Upper lobe of left lung (tissue), 6 donors: Measurements from ENCODE around the gene IFI27. TPM values are rescaled to one million over a fixed set of nuclear protein-coding genes. Genes with fewer than 3 reads are reported as not detected.

Experiments used
- ATAC-seq, 2 donors: fragments of 200-7000 bp; cut with Tn5 transposase; one replicate each; pipeline ENCODE4 v1.9.1; 2022; ENCODE audit warnings: mild to moderate bottlenecking in 2 of 2, moderate library complexity in 2 of 2; ENCODE audit not compliant: low FRiP score in 2 of 2
- DNase-seq, 2 donors: peaks; one replicate each; pipeline ENCODE4 v3.0.0-alpha.2; 2019 to 2020
- H3K27ac ChIP-seq, 4 donors: fragments of 200-600 bp; sonication (generic); one replicate each; pipeline ENCODE4 v1.5.1; 2016 to 2019
- H3K27me3 ChIP-seq, 4 donors: fragments of 200-600 bp; sonication (generic); one replicate each; pipeline ENCODE4 v1.5.1; 2017 to 2019
- H3K36me3 ChIP-seq, 4 donors: fragments of 200-600 bp; sonication (generic); one replicate each; pipeline ENCODE4 v1.5.1; 2016 to 2019
- H3K4me1 ChIP-seq, 4 donors: fragments of 200-600 bp; sonication (generic); one replicate each; pipeline ENCODE4 v1.5.1; 2018 to 2019
- H3K4me3 ChIP-seq, 4 donors: fragments of 200-600 bp; sonication (generic); one replicate each; pipeline ENCODE4 v1.5.1; 2017 to 2019; ENCODE audit warnings: mild to moderate bottlenecking in 2 of 4, moderate library complexity in 1 of 4
- H3K9me3 ChIP-seq, 4 donors: fragments of 200-600 bp; sonication (generic); one replicate each; pipeline ENCODE4 v1.5.1; 2018 to 2019
- EP300 ChIP-seq, 4 donors: sonication (generic); formaldehyde crosslinking; IDR thresholded peaks; one replicate each; pipeline ENCODE4 v1.5.1; 2017; ENCODE audit warnings: antibody characterized with exemption in 4 of 4, control low read depth in 2 of 4
- POLR2A ChIP-seq, 4 donors: fragments of 450-650 bp; IDR thresholded peaks; one replicate each; pipeline ENCODE4 v1.5.1; 2016 to 2017; ENCODE audit warnings: antibody characterized with exemption in 4 of 4, mild to moderate bottlenecking in 2 of 4
- POLR2AphosphoS5 ChIP-seq, 2 donors: sonication (generic); formaldehyde crosslinking; IDR thresholded peaks; one replicate each; pipeline ENCODE4 v1.5.1; 2017; ENCODE audit warnings: antibody characterized with exemption in 2 of 2
- WGBS, 2 donors: methylation state at CpG; one replicate each; pipeline ENCODE4 v1.1.5; 2017 to 2018; 5-methylcytosine and 5-hydroxymethylcytosine counted together
- total RNA-seq, 6 donors: library from RNA; depleted of rRNA in 4 of 6; stranded (reverse); fragments of >200 nt in 4 of 6; gene quantifications; one replicate each; pipeline versions ENCODE4 v1.1.0 to v1.2.1, GENCODE V29; 2016 to 2021
- TF ChIP-seq, protein P1 (sequence below), 6 experiments: fragments of 450-650 bp in 4 of 6; fragments of 200-600 bp in 2 of 6; sonication (generic) in 2 of 6; IDR thresholded peaks; one replicate each; pipeline ENCODE4 v1.5.1; 2016 to 2019; ENCODE audit warnings: antibody characterized with exemption in 6 of 6
- donor health status: DM: no; HTN: no; CAD: no; lungs with moderate emphysema.
- donor health status: DM: no; HTN: yes; CAD: no; lungs with severe emphysema.

IFI27 gene
- total RNA-seq, 6 donors from 2014 or later = 210 to 729 (median 328) TPM

DNA sequence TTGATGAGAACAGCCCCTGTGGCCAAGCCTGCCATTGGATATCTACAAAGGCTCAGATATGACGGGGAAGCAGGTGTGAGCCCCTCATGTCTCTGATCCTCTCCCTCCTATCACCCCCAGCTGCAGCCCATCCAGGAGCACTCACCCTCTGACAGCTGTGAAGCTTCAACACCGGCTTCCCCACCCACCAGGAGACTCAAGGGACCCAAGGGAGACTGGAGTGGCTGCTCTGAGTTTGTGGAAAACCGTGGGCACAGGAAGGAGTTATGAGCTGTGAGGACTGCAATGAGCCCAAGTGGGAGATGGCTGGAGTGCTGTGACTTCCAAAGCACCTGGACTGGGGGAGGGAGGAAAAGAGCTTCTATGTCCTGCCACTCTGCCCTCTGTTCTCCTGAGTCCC lies 10.9 kb downstream of the IFI27 start:
- DNase-seq = peak in 1 of 2 donors; percentile 9
- TF ChIP-seq POLR2A (IDR thresholded peaks at IDR 0.05) (no peak), POLR2AphosphoS5 (IDR thresholded peaks at IDR 0.05) (peak in 1 of 2 donors; percentile 23), EP300 (IDR thresholded peaks at IDR 0.05) (no peak)
- TF ChIP-seq, protein P1, sequence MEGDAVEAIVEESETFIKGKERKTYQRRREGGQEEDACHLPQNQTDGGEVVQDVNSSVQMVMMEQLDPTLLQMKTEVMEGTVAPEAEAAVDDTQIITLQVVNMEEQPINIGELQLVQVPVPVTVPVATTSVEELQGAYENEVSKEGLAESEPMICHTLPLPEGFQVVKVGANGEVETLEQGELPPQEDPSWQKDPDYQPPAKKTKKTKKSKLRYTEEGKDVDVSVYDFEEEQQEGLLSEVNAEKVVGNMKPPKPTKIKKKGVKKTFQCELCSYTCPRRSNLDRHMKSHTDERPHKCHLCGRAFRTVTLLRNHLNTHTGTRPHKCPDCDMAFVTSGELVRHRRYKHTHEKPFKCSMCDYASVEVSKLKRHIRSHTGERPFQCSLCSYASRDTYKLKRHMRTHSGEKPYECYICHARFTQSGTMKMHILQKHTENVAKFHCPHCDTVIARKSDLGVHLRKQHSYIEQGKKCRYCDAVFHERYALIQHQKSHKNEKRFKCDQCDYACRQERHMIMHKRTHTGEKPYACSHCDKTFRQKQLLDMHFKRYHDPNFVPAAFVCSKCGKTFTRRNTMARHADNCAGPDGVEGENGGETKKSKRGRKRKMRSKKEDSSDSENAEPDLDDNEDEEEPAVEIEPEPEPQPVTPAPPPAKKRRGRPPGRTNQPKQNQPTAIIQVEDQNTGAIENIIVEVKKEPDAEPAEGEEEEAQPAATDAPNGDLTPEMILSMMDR (IDR thresholded peaks at IDR 0.05) = no peak
- Histone ChIP-seq H3K36me3 (peaks cover 0 to 5% (median 2%) of the 10 kb centered on the region in 4 donors), H3K4me1 (peaks cover 0 to 6% (median 0%) of the 10 kb centered on the region in 4 donors), H3K4me3 (no peak overlapping the region), H3K27ac (peak overlapping the region in 2 of 4 donors; percentile 42 to 44), H3K27me3 (no peaks in the 10 kb centered on the region), H3K9me3 (peaks cover 0 to 6% (median 4%) of the 10 kb centered on the region in 4 donors)
- ATAC-seq = no peak
- WGBS, 2 donors = 43 to 66% methylated on average over 3 of the region's 3 CpGs

DNA sequence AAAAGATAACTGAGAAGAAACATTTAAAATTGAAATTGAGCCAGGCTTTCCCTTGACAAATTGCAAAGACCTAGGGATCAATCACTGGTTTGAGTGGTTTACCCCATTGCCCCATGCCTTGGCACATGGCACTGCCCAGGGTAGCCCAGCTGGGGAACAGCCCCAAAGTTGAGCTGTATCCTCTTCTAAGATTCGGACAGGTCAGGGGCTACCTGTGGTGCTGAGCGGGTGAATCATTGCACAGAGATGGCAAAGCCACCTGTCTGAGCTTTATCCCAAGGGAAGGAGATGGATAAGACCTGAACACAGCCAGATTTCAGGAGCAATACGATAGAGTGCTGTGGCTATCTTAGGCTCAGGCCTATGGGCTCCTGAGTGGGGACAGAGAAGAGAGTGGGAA lies 11.9 kb downstream of the IFI27 start:
- TF ChIP-seq EP300 (IDR thresholded peaks at IDR 0.05) = no peak
- no peak for TF ChIP-seq POLR2A (IDR thresholded peaks at IDR 0.05)
- TF ChIP-seq POLR2AphosphoS5 (IDR thresholded peaks at IDR 0.05) = no peak
- no peak overlapping the region for H3K27ac ChIP-seq
- 73 to 95% methylated on average over 3 of the region's 3 CpGs for WGBS, 2 donors
- H3K27me3 ChIP-seq = no peaks in the 10 kb centered on the region
- peaks cover 0 to 6% (median 4%) of the 10 kb centered on the region in 4 donors for H3K9me3 ChIP-seq
- no peaks in the 10 kb centered on the region for H3K36me3 ChIP-seq
- DNase-seq = no peak
- peaks cover 0 to 6% (median 0%) of the 10 kb centered on the region in 4 donors for H3K4me1 ChIP-seq
- ATAC-seq = no peak
- H3K4me3 ChIP-seq = no peak overlapping the region

DNA sequence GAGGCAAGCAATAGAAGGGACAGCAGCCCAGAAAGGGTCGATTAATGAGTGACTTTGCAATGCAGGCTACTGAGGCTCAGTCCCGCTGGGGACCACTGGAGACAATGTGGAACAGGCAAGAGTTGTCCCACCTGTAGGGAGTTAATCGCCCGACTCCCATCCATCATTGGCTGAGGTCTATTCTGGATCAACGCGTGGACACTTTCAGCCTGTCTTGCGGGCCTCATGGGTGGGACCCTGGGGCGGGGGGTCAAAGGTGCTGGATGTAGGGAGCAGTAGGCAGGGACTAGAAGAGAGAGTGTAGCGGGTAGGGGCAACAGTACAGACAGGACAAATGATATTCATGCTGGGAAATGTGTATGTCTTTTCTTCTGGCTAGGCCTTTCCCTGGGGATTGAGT lies 12.8 kb downstream of the IFI27 start:
- 93 to 94% methylated on average over 9 of the region's 9 CpGs for WGBS, 2 donors
- H3K9me3 ChIP-seq = peaks cover 0 to 6% (median 4%) of the 10 kb centered on the region in 4 donors
- TF ChIP-seq POLR2A (IDR thresholded peaks at IDR 0.05) (no peak), EP300 (IDR thresholded peaks at IDR 0.05) (no peak), POLR2AphosphoS5 (IDR thresholded peaks at IDR 0.05) (no peak)
- TF ChIP-seq, protein P1 (IDR thresholded peaks at IDR 0.05) = no peak
- ATAC-seq = no peak
- no peak overlapping the region for H3K4me3 ChIP-seq
- no peaks in the 10 kb centered on the region for H3K27me3 ChIP-seq
- peaks cover 0 to 6% (median under 1%) of the 10 kb centered on the region in 4 donors for H3K4me1 ChIP-seq
- DNase-seq = peak in 1 of 2 donors; percentile 23
- H3K36me3 ChIP-seq = no peaks in the 10 kb centered on the region
- no peak overlapping the region for H3K27ac ChIP-seq

DNA sequence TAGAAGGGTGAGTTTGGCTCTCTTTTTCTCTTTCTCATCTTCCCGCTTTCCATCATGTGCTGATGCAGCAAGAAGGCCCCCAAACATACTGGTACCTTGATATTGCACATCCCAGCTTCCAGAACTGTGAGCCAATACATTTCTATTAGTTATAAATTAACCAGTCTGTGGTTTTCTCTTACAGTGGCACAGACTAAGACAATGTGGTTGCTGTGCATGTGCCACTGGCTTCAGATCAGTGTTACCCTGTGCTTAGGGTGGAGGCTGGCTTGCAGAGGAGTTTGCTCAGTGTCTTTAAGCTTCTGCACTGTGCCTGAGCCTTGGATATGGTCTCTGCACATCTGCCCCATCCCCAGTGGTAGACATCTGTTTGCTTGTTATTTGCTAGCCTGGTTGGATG lies 13.3 kb downstream of the IFI27 start:
- 79 to 100% methylated on average over 1 of the region's 1 CpG for WGBS, 2 donors
- no peak for TF ChIP-seq EP300 (IDR thresholded peaks at IDR 0.05)
- TF ChIP-seq, protein P1 (IDR thresholded peaks at IDR 0.05) = no peak
- TF ChIP-seq POLR2AphosphoS5 (IDR thresholded peaks at IDR 0.05) = no peak
- TF ChIP-seq POLR2A (IDR thresholded peaks at IDR 0.05) = no peak
- H3K4me3 ChIP-seq = no peak overlapping the region
- DNase-seq (no peak), ATAC-seq (no peak)
- H3K27ac ChIP-seq = no peak overlapping the region
- peaks cover 0 to 6% (median 4%) of the 10 kb centered on the region in 4 donors for H3K9me3 ChIP-seq
- no peaks in the 10 kb centered on the region for H3K27me3 ChIP-seq
- H3K36me3 ChIP-seq = no peaks in the 10 kb centered on the region
- H3K4me1 ChIP-seq = peaks cover 0 to 7% (median 5%) of the 10 kb centered on the region in 4 donors

DNA sequence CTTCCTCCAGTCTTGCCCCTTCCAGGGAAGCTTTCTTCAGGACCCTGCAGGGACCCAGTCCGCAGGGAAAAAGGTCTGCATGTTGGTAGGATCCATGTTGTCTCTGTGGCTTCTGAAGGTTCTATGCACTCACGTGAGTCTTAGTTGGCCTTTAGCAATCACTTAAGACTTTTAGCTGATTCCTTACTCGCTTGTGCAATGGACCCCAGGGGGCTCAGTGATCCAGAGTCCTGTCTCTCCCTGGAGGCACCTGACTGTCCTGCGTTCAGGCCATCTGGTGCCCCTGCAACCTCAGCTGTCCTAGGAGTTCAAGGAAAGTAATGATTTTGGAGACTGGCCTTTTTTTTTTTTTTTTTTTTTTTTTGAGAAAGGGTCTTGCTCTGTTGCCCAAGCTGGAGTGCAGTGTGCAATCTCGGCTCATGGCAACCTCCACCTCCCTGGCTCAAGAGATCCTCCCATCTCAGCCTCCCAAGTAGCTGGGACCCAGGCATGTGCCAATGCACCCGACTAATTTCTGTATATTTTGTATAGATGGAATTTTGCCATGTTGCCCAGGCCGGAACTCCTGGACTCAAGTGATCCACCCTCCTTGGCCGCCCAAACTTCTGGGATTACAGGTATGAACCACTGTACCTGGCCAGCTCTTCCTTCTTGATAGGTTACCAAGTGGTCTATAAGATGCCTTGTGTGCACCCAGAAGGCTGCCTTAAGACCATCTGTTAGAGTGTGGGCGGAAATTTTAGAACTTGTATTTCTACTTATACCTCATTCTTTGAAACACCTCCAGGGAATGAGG lies 14.2 kb downstream of the IFI27 start:
- TF ChIP-seq POLR2AphosphoS5 (IDR thresholded peaks at IDR 0.05) (no peak), POLR2A (IDR thresholded peaks at IDR 0.05) (no peak), EP300 (IDR thresholded peaks at IDR 0.05) (no peak)
- TF ChIP-seq, protein P1 (IDR thresholded peaks at IDR 0.05) = no peak
- no peak for DNase-seq
- H3K27ac ChIP-seq = no peak overlapping the region

More for the DNA sequence above, 14.2 kb downstream of the IFI27 start:
- no peaks in the 10 kb centered on the region for H3K27me3 ChIP-seq
- H3K36me3 ChIP-seq = no peaks in the 10 kb centered on the region
- no peak for ATAC-seq
- no peak overlapping the region for H3K4me3 ChIP-seq
- WGBS, 2 donors = 84 to 94% methylated on average over 8 to 9 of the region's 9 CpGs
- H3K9me3 ChIP-seq = peaks cover 0 to 2% (median 0%) of the 10 kb centered on the region in 4 donors
- H3K4me1 ChIP-seq = peaks cover 1 to 13% (median 9%) of the 10 kb centered on the region in 4 donors
